A549 treated with Mapracorat at 1 μM for 4 hours (cell line): Measurements from ENCODE around the gene MUCL3. TPM values are rescaled to one million over a fixed set of nuclear protein-coding genes. Genes with fewer than 3 reads are reported as not detected.

Experiments used
- total RNA-seq: library from RNA; stranded (reverse); fragments of 200-300 nt; extraction: Qiagen RNA extraction; gene quantifications from 5 replicates; pipeline ENCODE4 v1.2.3, GENCODE V29; 2022

The MUCL3 gene
- 0.08 to 0.20 TPM (median 0.12 TPM) in 5 replicates for total RNA-seq

DNA sequence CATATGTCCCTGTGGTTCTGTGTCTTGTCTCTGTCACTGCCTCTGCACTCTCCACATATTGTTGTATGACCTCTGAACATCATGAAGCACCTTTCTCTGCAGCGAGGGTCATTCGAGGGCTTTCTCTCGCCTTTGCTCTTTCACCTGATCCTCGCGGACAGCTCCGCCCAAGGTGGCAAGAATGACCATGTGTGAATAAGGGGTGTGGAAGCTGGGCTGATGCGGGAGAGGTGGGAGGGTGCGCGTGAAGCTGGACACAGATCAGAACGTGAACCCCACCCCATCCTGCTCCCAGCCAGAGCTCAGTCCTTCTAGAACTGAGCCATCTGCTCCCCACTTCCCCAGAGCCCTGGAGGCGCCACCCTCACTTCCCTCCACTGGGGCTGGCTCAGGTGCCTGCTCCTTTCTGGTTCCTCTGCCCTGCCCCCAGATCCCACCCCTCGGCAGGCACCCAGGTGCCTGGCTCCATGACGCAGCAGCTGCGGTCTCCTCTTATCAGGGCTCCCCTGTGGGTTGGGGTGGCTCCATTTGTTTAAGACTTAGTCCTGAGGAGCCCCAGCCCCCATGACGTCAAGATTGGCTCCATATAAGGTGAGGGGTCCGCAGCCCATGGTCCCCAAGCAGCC is at the start of gene MUCL3:
Gene MUCL3 (plus strand): TSS at position 613 of the 626 bp plus-strand sequence. CDS start 27 bp downstream, outside the sequence.

GRCh38 chr6:30907758-30908591 is 32.8 kb upstream of the MUCL3 start, which contains the start of gene GTF2H4:
Gene GTF2H4, plus strand, starts transcription at chr6:30908207.

GRCh38 chr6:30914076-30914853 is 26.5 kb upstream of the MUCL3 start, which contains the start of gene VARS2:
Gene VARS2, plus strand, starts transcription at chr6:30914238. Its CDS starts 599 bp downstream, at chr6:30914837.

GRCh38 chr6:30931969-30932645 is 8.7 kb upstream of the MUCL3 start, which contains the start of gene SFTA2:
Gene SFTA2, minus strand, starts transcription at chr6:30932170. Its CDS starts 74 bp downstream, at chr6:30932096.

DNA sequence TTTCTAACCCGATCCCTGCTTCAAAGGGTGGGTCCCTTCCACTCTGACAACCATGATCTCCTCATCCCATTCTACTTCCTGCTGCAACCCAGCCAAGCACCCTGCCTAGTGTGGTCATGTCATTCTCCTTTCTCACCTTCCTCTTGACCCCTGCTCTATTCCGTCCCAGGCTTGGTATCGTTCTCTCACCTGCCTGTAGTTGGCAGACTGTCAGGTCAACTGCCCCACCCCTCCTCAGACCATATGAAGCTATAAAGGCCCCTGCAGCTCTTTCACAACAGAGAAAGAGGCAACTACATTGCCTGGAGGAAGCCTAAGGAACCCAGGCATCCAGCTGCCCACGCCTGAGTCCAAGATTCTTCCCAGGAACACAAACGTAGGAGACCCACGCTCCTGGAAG is 42.7 kb downstream of the MUCL3 start, which contains the start of gene MUC21:
Gene MUC21 (plus strand): TSS at position 280 of the 400 bp plus-strand sequence. CDS start 241 bp downstream, outside the sequence.

Other genes starting within 250 kb of the MUCL3 start
- gene NRM, start 250.0 kb upstream of the MUCL3 start, total RNA-seq, result 23.1 to 27.4 TPM (median 25.9 TPM) in 5 replicates
- 14.9 to 21.3 TPM (median 16.4 TPM) in 5 replicates for gene MDC1, start 223.7 kb upstream of the MUCL3 start, total RNA-seq
- 822 to 948 TPM (median 905 TPM) in 5 replicates for gene TUBB, start 220.6 kb upstream of the MUCL3 start, total RNA-seq
- 84.0 to 102 TPM (median 90.7 TPM) in 5 replicates for gene FLOT1, start 198.3 kb upstream of the MUCL3 start, total RNA-seq
- gene IER3, start 196.4 kb upstream of the MUCL3 start, total RNA-seq, result 48.0 to 79.6 TPM (median 72.7 TPM) in 5 replicates
- 51.1 to 64.4 TPM (median 58.1 TPM) in 5 replicates for gene DDR1, start 56.5 kb upstream of the MUCL3 start, total RNA-seq
- 18.1 to 21.8 TPM (median 20.4 TPM) in 5 replicates for gene GTF2H4, start 32.8 kb upstream of the MUCL3 start, total RNA-seq
- gene VARS2, start 26.7 kb upstream of the MUCL3 start, total RNA-seq, result 11.3 to 16.0 TPM (median 14.6 TPM) in 5 replicates
- 0.27 TPM in 1 of 5 replicates, not detected in the others for gene SFTA2, start 8.8 kb upstream of the MUCL3 start, total RNA-seq
- not detected in 5 replicates for gene MUC21, start 42.7 kb downstream of the MUCL3 start, total RNA-seq
- 0.03 TPM in 1 of 5 replicates, not detected in the others for gene MUC22, start 69.5 kb downstream of the MUCL3 start, total RNA-seq
- gene C6orf15, start 171.6 kb downstream of the MUCL3 start, total RNA-seq, result not detected in 5 replicates
- gene PSORS1C1, start 173.8 kb downstream of the MUCL3 start, total RNA-seq, result 4.2 to 5.7 TPM (median 4.4 TPM) in 5 replicates
- 0.05 TPM in 1 of 5 replicates, not detected in the others for gene CDSN, start 179.5 kb downstream of the MUCL3 start, total RNA-seq
- gene PSORS1C2, start 198.1 kb downstream of the MUCL3 start, total RNA-seq, result not detected in 5 replicates
- 6.2 to 7.8 TPM (median 7.3 TPM) in 5 replicates for gene CCHCR1, start 216.8 kb downstream of the MUCL3 start, total RNA-seq
- 13.4 to 15.6 TPM (median 14.8 TPM) in 5 replicates for gene TCF19, start 217.6 kb downstream of the MUCL3 start, total RNA-seq
- 7.2 to 14.5 TPM (median 10.3 TPM) in 5 replicates for gene POU5F1, start 229.7 kb downstream of the MUCL3 start, total RNA-seq